Measurements from ENCODE around the gene MKS1. TPM values are rescaled to one million over a fixed set of nuclear protein-coding genes. Genes with fewer than 3 reads are reported as not detected.

Gene MKS1
- total RNA-seq (2012; rRNA removed): 10.6 and 10.7 TPM in 2 replicates

GRCh38 chr17:58219007-58219788 is at the start of gene MKS1:
TSS of gene MKS1 (minus strand) at chr17:58219255. CDS start at chr17:58219230, 25 bp downstream.
- Histone ChIP-seq H3K4me1 (ENCODE audit: control insufficient read depth, insufficient read depth, low read length) (peaks cover 15% of the 10 kb centered on the region), H3K4me2 (ENCODE audit: low read length) (peak within 1 kb of the TSS; percentile 94), H3K36me3 (ENCODE audit: insufficient read depth, low read length) (no peaks in the 10 kb centered on the region), H3K4me3 (ENCODE audit: low read length) (peak within 1 kb of the TSS; percentile 88), H3K9me3 (replicated peaks; ENCODE audit: low read length) (no peaks in the 10 kb centered on the region), H3K27me3 (ENCODE audit: control insufficient read depth, insufficient read depth, low read length) (no peaks in the 10 kb centered on the region), H3K9ac (ENCODE audit: low read depth, low read length) (peak within 1 kb of the TSS; percentile 86)

GRCh38 chr17:58268326-58268725 is 49.3 kb upstream of the MKS1 start:
- Histone ChIP-seq H3K4me3 (ENCODE audit: low read length) (no peak overlapping the region), H3K9me3 (replicated peaks; ENCODE audit: low read length) (no peaks in the 10 kb centered on the region), H3K27me3 (ENCODE audit: control insufficient read depth, insufficient read depth, low read length) (peaks cover 27% of the 10 kb centered on the region), H3K4me2 (ENCODE audit: low read length) (no peak overlapping the region), H3K36me3 (ENCODE audit: insufficient read depth, low read length) (no peaks in the 10 kb centered on the region), H3K4me1 (ENCODE audit: control insufficient read depth, insufficient read depth, low read length) (no peaks in the 10 kb centered on the region), H3K9ac (ENCODE audit: low read depth, low read length) (no peak overlapping the region)

- Histone ChIP-seq H3K4me2 (ENCODE audit: low read length) (no peak overlapping the region), H3K27me3 (ENCODE audit: control insufficient read depth, insufficient read depth, low read length) (peaks cover 32% of the 10 kb centered on the region)
Measured at GRCh38 chr17:58267347-58268324, 48.6 kb upstream of the MKS1 start.

GRCh38 chr17:58265902-58266875 is 47.1 kb upstream of the MKS1 start:
- no peaks in the 10 kb centered on the region for H3K36me3 ChIP-seq (ENCODE audit: insufficient read depth, low read length)
- H3K4me3 ChIP-seq (ENCODE audit: low read length): no peak overlapping the region
- H3K4me2 ChIP-seq (ENCODE audit: low read length): no peak overlapping the region
- peaks cover 40% of the 10 kb centered on the region for H3K27me3 ChIP-seq (ENCODE audit: control insufficient read depth, insufficient read depth, low read length)
- H3K9me3 ChIP-seq (replicated peaks; ENCODE audit: low read length): no peaks in the 10 kb centered on the region
- no peak overlapping the region for H3K9ac ChIP-seq (ENCODE audit: low read depth, low read length)
- no peaks in the 10 kb centered on the region for H3K4me1 ChIP-seq (ENCODE audit: control insufficient read depth, insufficient read depth, low read length)

More at GRCh38 chr17:58267347-58268324, 48.6 kb upstream of the MKS1 start:
- no peaks in the 10 kb centered on the region for H3K9me3 ChIP-seq (replicated peaks; ENCODE audit: low read length)
- H3K4me1 ChIP-seq (ENCODE audit: control insufficient read depth, insufficient read depth, low read length): no peaks in the 10 kb centered on the region
- no peaks in the 10 kb centered on the region for H3K36me3 ChIP-seq (ENCODE audit: insufficient read depth, low read length)
- H3K9ac ChIP-seq (ENCODE audit: low read depth, low read length): no peak overlapping the region
- no peak overlapping the region for H3K4me3 ChIP-seq (ENCODE audit: low read length)

- H3K4me3 ChIP-seq (ENCODE audit: low read length): no peak overlapping the region
- no peaks in the 10 kb centered on the region for H3K36me3 ChIP-seq (ENCODE audit: insufficient read depth, low read length)
- no peaks in the 10 kb centered on the region for H3K9me3 ChIP-seq (replicated peaks; ENCODE audit: low read length)
- no peaks in the 10 kb centered on the region for H3K4me1 ChIP-seq (ENCODE audit: control insufficient read depth, insufficient read depth, low read length)
- H3K4me2 ChIP-seq (ENCODE audit: low read length): no peak overlapping the region
- peaks cover 48% of the 10 kb centered on the region for H3K27me3 ChIP-seq (ENCODE audit: control insufficient read depth, insufficient read depth, low read length)
- H3K9ac ChIP-seq (ENCODE audit: low read depth, low read length): no peak overlapping the region
Measured at GRCh38 chr17:58265271-58265670, 46.2 kb upstream of the MKS1 start.

GRCh38 chr17:58264407-58265103 is 45.5 kb upstream of the MKS1 start:
- Histone ChIP-seq H3K27me3 (ENCODE audit: control insufficient read depth, insufficient read depth, low read length) (peaks cover 50% of the 10 kb centered on the region), H3K9me3 (replicated peaks; ENCODE audit: low read length) (no peaks in the 10 kb centered on the region), H3K4me2 (ENCODE audit: low read length) (no peak overlapping the region), H3K4me1 (ENCODE audit: control insufficient read depth, insufficient read depth, low read length) (no peaks in the 10 kb centered on the region), H3K4me3 (ENCODE audit: low read length) (no peak overlapping the region), H3K36me3 (ENCODE audit: insufficient read depth, low read length) (no peaks in the 10 kb centered on the region), H3K9ac (ENCODE audit: low read depth, low read length) (no peak overlapping the region)

- Histone ChIP-seq H3K9me3 (replicated peaks; ENCODE audit: low read length) (no peaks in the 10 kb centered on the region), H3K27me3 (ENCODE audit: control insufficient read depth, insufficient read depth, low read length) (peaks cover 56% of the 10 kb centered on the region), H3K4me2 (ENCODE audit: low read length) (no peak overlapping the region), H3K9ac (ENCODE audit: low read depth, low read length) (no peak overlapping the region), H3K4me1 (ENCODE audit: control insufficient read depth, insufficient read depth, low read length) (no peaks in the 10 kb centered on the region), H3K36me3 (ENCODE audit: insufficient read depth, low read length) (no peaks in the 10 kb centered on the region), H3K4me3 (ENCODE audit: low read length) (no peak overlapping the region)
Measured at GRCh38 chr17:58263773-58264172, 44.7 kb upstream of the MKS1 start.

- Histone ChIP-seq H3K27me3 (ENCODE audit: control insufficient read depth, insufficient read depth, low read length) (peaks cover 53% of the 10 kb centered on the region), H3K9ac (ENCODE audit: low read depth, low read length) (no peak overlapping the region), H3K36me3 (ENCODE audit: insufficient read depth, low read length) (no peaks in the 10 kb centered on the region), H3K4me1 (ENCODE audit: control insufficient read depth, insufficient read depth, low read length) (no peaks in the 10 kb centered on the region), H3K4me2 (ENCODE audit: low read length) (no peak overlapping the region), H3K9me3 (replicated peaks; ENCODE audit: low read length) (no peaks in the 10 kb centered on the region), H3K4me3 (ENCODE audit: low read length) (no peak overlapping the region)
Measured at GRCh38 chr17:58262149-58262548, 43.1 kb upstream of the MKS1 start.

GRCh38 chr17:58254803-58255202 is 35.7 kb upstream of the MKS1 start:
- H3K9ac ChIP-seq (ENCODE audit: low read depth, low read length): no peak overlapping the region
- H3K4me1 ChIP-seq (ENCODE audit: control insufficient read depth, insufficient read depth, low read length): no peaks in the 10 kb centered on the region
- H3K4me3 ChIP-seq (ENCODE audit: low read length): no peak overlapping the region
- H3K36me3 ChIP-seq (ENCODE audit: insufficient read depth, low read length): no peaks in the 10 kb centered on the region
- H3K9me3 ChIP-seq (replicated peaks; ENCODE audit: low read length): no peaks in the 10 kb centered on the region
- H3K4me2 ChIP-seq (ENCODE audit: low read length): no peak overlapping the region
- H3K27me3 ChIP-seq (ENCODE audit: control insufficient read depth, insufficient read depth, low read length): peaks cover 58% of the 10 kb centered on the region

GRCh38 chr17:58253082-58253481 is 34.0 kb upstream of the MKS1 start:
- Histone ChIP-seq H3K27me3 (ENCODE audit: control insufficient read depth, insufficient read depth, low read length) (peaks cover 63% of the 10 kb centered on the region), H3K4me2 (ENCODE audit: low read length) (no peak overlapping the region), H3K4me3 (ENCODE audit: low read length) (no peak overlapping the region), H3K36me3 (ENCODE audit: insufficient read depth, low read length) (no peaks in the 10 kb centered on the region), H3K4me1 (ENCODE audit: control insufficient read depth, insufficient read depth, low read length) (peaks cover 8% of the 10 kb centered on the region), H3K9me3 (replicated peaks; ENCODE audit: low read length) (no peaks in the 10 kb centered on the region), H3K9ac (ENCODE audit: low read depth, low read length) (no peak overlapping the region)
